ENCODE measurements around the gene HCN4.

HCN4 gene

DNA sequence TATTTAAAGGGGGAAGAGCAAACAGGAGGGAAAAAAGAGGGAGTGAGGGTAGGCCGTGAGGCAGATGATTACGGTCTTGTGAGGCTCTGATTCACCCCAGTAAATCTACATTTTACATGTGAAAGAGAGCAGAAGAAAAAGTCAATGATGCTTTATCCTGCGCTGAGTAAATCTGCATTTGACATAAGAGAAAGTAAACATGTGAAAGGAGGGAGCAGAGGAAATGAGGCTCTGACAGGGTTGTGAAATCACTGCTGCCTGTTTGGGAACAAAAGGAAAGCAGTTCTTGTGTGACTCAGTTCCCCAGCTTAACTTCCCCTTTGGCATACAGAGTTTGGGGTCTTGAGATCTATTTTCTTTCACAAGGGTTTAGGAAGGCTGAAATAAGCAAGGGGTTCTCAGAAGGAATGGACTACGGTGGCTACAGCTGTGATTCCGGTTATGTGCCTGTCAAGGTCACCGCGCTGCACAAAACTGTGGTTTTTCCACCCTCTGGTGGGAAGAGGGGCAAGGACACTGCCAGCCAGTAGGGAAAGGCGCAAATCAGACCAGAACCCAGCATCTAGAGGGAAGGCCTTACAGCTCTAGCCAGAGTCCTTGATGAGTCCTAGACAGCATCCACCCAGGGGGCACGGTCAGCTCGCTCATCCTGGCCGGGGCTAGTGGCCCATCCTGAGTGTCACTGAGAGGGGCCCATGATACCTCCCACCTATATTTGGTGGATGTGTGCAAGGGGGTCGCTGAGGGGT, 18.9 kb upstream of the HCN4 start:
- H3K36me3 Mint-ChIP-seq (ENCODE audit: low read depth): no peaks in the 10 kb centered on the region
- no peaks in the 10 kb centered on the region for H3K9me3 Mint-ChIP-seq
- H3K4me3 Mint-ChIP-seq: no peak overlapping the region
- peaks cover 13% of the 10 kb centered on the region for H3K27me3 Mint-ChIP-seq (ENCODE audit: low read depth)
- H3K4me1 Mint-ChIP-seq (ENCODE audit: low read depth): no peaks in the 10 kb centered on the region
- no peak overlapping the region for H3K27ac Mint-ChIP-seq

DNA sequence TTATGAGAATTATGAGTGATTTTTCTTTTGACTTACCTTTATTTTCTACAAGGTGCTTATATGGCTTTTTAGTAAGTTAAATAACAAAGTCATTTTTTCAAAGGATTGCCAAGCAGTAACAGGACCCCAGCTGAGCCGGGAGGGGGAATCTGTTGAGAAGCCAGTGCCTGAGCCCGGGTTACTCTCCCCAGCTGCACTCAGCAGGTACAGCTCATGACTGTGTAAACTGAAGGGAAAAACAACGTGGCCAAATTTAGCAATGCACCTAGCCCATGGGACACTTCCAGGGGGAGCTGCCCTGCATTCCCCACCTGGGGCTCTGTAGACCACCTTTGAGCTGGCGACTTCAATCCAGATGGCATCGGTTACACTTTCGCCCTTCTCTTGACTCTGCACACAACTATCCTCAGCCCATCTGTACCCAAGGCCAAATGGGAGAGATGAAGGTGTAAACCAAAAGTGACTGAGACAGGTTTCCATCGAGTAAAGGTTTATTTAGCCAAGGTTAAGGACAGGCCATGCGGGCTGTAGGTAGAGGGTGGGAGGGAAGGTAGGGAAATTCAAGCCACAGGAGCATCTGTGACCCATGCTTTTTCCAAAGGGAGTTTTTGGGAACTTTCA, 18.2 kb upstream of the HCN4 start:
- Mint-ChIP-seq H3K36me3 (ENCODE audit: low read depth) (no peaks in the 10 kb centered on the region), H3K4me3 (no peak overlapping the region), H3K27me3 (ENCODE audit: low read depth) (peaks cover 13% of the 10 kb centered on the region), H3K27ac (no peak overlapping the region), H3K4me1 (ENCODE audit: low read depth) (no peaks in the 10 kb centered on the region), H3K9me3 (no peaks in the 10 kb centered on the region)

DNA sequence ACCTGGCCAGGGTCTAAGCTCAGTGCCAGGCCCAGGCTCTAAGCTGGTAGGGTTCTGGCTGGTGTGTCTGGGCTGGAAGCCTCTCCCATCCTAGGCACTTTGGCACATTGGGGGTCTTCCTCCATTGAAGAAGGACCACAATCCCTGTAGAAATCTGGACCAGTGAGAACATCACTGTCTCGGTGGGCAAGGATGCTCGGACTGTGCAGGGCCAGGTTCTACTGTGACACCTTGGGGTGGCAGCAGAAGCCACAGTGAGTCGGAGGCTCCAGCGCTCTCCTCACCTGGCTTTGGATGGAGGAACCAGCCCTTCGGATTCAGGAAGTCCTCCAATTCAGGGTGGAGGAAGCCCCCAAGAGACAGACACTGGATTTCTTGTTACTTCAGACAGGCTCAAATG, 17.5 kb upstream of the HCN4 start:
- Mint-ChIP-seq H3K4me3 (no peak overlapping the region), H3K27me3 (ENCODE audit: low read depth) (peaks cover 14% of the 10 kb centered on the region), H3K9me3 (peaks cover under 1% of the 10 kb centered on the region), H3K4me1 (ENCODE audit: low read depth) (no peaks in the 10 kb centered on the region), H3K36me3 (ENCODE audit: low read depth) (no peaks in the 10 kb centered on the region), H3K27ac (no peak overlapping the region)

DNA sequence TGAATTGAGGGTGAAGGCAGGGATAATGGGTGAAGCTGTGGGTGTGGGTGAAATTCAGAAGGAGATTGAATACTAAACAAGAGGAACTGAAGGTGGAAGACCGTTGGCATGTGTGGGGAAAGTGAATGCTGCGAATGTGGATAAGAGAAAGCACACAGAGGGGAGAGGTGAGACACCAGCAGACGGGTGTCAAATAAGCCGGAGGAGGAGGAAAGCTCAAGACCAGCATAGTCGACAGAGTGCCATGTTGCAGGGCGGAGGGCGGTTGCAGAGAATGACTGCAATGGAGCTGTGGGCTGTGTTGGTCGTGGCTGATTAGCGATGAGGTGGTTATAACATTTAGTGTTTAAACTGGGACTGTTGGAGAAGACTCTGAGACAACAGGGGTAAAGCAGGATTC, 16.4 kb upstream of the HCN4 start:
- Mint-ChIP-seq H3K36me3 (ENCODE audit: low read depth) (no peaks in the 10 kb centered on the region), H3K27me3 (ENCODE audit: low read depth) (peaks cover 18% of the 10 kb centered on the region), H3K4me3 (no peak overlapping the region), H3K4me1 (ENCODE audit: low read depth) (no peaks in the 10 kb centered on the region), H3K27ac (no peak overlapping the region), H3K9me3 (peaks cover 7% of the 10 kb centered on the region)

DNA sequence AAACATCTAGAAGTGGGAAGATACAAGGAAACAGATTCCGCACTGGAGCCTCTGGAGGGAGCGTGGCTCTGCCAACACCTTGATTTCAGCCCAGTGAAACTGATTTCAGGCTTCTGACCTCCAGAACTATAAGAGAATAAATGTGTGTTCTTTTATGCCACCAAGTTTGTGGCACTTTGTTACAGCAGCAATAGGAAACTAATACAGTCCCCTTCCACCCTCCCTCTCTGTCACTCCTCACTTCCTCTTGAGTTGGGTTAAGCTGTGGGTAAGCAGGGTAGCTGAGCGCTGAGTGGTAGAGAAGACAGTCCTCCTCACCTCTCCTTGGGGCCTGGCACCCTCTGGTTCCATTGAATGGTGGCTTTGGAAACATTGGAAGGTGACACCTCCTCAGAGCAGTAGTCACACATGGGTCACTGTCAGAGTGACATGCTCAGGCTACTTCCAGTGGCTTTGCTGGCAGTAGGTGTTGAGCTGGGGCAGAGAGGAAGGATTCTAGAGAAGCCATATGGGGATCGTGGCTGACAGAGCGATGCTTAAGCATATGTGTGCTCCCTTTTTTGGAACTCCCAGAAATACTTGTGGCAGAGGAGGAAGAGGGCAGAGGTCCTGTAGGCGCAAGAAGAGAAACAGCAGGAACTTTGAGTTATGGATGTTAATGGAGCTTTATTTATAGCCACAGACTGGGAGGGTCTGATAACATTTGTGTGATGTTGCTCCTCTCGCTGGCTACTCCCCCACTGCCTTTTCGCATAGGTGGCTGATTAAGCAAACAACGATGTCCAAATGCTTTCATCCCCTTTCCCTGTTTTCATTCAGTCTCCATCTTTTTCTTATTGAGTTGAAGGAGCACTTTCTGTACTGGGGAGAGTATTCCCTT, 14.8 kb upstream of the HCN4 start:
- Mint-ChIP-seq H3K27ac (no peak overlapping the region), H3K9me3 (peaks cover 7% of the 10 kb centered on the region), H3K27me3 (ENCODE audit: low read depth) (peaks cover 21% of the 10 kb centered on the region), H3K36me3 (ENCODE audit: low read depth) (no peaks in the 10 kb centered on the region), H3K4me3 (no peak overlapping the region), H3K4me1 (ENCODE audit: low read depth) (no peaks in the 10 kb centered on the region)

DNA sequence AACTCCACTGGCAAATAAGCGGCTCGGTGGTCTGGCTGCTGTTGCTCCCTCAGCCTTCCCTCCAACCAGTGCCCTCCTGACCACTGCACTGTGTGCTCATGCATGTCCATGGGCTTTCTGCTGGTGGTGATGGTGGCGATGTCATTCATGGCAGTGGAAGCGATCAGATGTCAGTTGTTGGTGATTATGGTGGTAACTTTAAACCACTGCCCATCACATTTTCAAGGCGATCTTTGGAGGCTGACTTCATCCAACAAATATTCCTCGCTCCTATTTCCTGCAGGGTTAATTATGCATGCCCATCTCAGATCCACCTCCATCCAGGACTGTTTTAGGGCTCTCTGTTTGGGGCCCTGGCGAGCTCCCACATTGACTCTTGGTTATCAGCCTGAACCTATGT, 13.4 kb upstream of the HCN4 start:
- Mint-ChIP-seq H3K27me3 (ENCODE audit: low read depth) (peaks cover 17% of the 10 kb centered on the region), H3K4me3 (no peak overlapping the region)

DNA sequence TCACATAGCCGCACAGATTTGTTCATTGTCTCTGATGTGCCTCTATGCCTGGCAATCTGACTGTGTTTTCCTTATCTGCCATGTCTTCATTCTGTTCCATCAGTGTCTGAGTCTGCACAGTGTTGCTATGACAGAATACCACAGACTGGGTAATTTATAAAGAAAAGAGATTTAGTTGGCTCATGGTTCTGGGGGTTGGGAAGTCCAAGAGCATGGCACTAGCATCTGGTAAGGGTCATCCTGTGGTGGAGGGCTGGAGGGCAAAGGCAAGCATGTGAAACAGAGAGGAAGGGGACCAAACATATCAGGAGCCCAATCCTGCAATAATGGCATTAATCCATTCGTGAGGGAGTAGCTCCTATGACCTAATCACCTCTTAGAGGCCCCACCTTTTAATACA, 11.9 kb upstream of the HCN4 start:
- Mint-ChIP-seq H3K4me3 (no peak overlapping the region), H3K27ac (no peak overlapping the region), H3K4me1 (ENCODE audit: low read depth) (no peaks in the 10 kb centered on the region), H3K27me3 (ENCODE audit: low read depth) (peaks cover 14% of the 10 kb centered on the region), H3K36me3 (ENCODE audit: low read depth) (no peaks in the 10 kb centered on the region), H3K9me3 (peaks cover 12% of the 10 kb centered on the region)

More for the DNA sequence above, 13.4 kb upstream of the HCN4 start:
- Mint-ChIP-seq H3K9me3 (peaks cover 7% of the 10 kb centered on the region), H3K36me3 (ENCODE audit: low read depth) (no peaks in the 10 kb centered on the region), H3K27ac (no peak overlapping the region), H3K4me1 (ENCODE audit: low read depth) (no peaks in the 10 kb centered on the region)

DNA sequence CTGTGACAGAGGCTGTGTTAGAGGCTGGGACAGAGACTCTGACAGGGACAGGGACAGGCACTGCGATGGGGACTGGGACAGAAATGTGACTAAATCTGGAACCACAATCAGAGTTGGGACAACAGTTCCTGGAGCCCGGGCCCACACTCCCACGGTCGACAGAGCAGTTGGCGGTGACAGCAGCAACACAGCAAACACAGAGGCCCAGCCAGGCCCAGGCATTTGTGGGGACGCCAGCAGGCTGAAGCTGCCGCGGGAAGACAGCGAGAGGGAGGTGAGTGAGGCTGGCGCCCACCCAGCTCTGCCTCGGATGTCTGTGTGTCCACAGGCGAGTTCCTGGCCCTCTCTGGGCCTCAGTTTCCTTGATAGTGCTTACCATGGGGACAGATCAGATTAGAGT, 9.3 kb upstream of the HCN4 start:
- no peak overlapping the region for H3K4me3 Mint-ChIP-seq
- peaks cover 12% of the 10 kb centered on the region for H3K9me3 Mint-ChIP-seq
- H3K27ac Mint-ChIP-seq: no peak overlapping the region
- no peaks in the 10 kb centered on the region for H3K36me3 Mint-ChIP-seq (ENCODE audit: low read depth)
- H3K27me3 Mint-ChIP-seq (ENCODE audit: low read depth): peaks cover 16% of the 10 kb centered on the region
- H3K4me1 Mint-ChIP-seq (ENCODE audit: low read depth): no peaks in the 10 kb centered on the region

DNA sequence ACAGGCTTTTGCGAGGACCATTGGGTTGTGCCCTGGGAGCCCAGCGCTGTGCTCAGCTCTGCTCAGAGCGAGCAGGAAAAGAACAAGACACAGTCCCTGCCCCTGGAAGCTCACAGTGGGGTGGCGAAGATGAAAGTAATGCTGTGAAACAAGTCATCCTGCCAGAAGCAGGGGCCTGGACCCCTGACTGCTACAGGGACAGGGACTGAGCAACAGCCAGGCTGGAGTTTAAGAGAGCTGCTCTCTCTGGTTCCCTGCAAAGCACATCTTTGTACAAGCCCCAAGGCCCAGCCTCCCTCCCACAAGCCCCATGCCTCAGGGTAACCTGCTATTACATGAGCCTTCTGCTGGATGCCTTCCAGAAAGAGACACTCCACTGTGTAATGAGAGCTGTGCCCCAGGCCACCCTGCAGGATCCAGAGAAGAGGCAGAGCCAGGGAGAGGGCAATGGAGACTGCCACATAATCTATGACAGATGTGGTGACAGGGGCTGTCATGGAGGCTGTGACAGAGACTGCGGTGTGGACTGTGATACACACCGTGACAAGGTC, 7.1 kb upstream of the HCN4 start:
- no peak overlapping the region for H3K4me3 Mint-ChIP-seq
- peaks cover 32% of the 10 kb centered on the region for H3K27me3 Mint-ChIP-seq (ENCODE audit: low read depth)
- peaks cover 8% of the 10 kb centered on the region for H3K9me3 Mint-ChIP-seq
- no peaks in the 10 kb centered on the region for H3K36me3 Mint-ChIP-seq (ENCODE audit: low read depth)
- no peaks in the 10 kb centered on the region for H3K4me1 Mint-ChIP-seq (ENCODE audit: low read depth)
- no peak overlapping the region for H3K27ac Mint-ChIP-seq

DNA sequence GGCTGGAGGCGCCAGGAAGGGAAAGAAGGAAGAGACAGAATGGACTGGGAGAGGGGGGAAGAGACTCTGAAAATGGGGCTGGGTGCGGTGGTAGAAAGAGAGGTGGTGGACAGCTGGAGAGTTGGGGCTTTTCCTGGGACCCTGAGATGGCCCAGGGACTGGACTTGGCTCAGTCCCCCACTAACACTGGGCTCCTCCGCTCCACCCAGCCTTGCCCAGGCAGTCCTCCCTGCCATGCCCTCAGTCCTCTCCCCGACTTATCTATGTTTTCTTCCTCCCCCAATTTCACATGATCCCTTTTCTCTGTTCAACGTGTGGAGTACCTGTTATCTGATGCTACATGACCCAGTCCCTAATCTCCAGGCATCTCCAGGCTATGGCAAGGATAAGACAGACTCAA, 6.3 kb upstream of the HCN4 start:
- H3K9me3 Mint-ChIP-seq: peaks cover 5% of the 10 kb centered on the region
- H3K27ac Mint-ChIP-seq: no peak overlapping the region
- no peak overlapping the region for H3K4me3 Mint-ChIP-seq
- H3K4me1 Mint-ChIP-seq (ENCODE audit: low read depth): no peaks in the 10 kb centered on the region
- H3K36me3 Mint-ChIP-seq (ENCODE audit: low read depth): no peaks in the 10 kb centered on the region
- peaks cover 40% of the 10 kb centered on the region for H3K27me3 Mint-ChIP-seq (ENCODE audit: low read depth)

DNA sequence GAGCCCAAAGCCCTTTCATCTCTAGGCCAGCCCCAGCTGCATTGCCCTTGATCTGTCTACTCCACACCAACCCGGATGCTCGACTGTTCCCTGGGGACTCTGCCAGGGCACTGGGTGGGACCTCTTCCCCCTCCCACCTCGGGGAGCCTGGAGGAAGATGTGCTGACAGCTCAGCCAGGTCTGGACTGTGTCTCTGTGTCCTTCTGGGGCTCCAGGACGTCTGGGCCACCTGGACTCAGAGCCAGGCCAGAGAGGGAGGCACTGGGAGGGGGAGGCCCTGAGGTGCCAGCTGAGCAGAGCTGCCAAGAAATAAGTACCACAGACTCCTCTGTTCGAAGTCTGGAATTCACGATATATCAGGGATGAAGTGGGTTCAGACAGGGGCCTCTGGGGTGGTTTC, 5.8 kb upstream of the HCN4 start:
- H3K4me3 Mint-ChIP-seq: no peak overlapping the region
- no peaks in the 10 kb centered on the region for H3K4me1 Mint-ChIP-seq (ENCODE audit: low read depth)
- H3K9me3 Mint-ChIP-seq: peaks cover 5% of the 10 kb centered on the region
- peaks cover 41% of the 10 kb centered on the region for H3K27me3 Mint-ChIP-seq (ENCODE audit: low read depth)
- no peaks in the 10 kb centered on the region for H3K36me3 Mint-ChIP-seq (ENCODE audit: low read depth)
- H3K27ac Mint-ChIP-seq: no peak overlapping the region

DNA sequence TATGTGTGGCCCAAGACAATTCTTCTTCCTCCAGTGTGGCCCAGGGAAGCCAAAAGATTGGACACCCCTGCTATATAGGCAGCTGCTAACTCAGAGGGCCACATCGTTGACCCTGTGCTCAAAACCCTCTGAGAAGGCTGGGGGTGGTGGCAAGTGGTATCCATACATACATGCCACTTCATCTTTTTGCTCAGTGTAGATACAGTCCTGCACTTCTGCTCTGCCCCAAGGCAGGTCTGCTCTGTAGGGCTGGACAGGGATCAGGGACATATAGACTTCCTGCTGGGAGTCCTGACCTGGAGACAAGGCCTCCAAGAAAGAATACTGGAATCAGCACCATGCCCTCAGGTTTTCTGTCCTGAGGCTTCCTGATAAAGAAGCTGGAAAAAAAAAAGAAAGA, 4.5 kb upstream of the HCN4 start:
- no peak overlapping the region for H3K27ac Mint-ChIP-seq
- H3K9me3 Mint-ChIP-seq: peaks cover 5% of the 10 kb centered on the region
- peaks cover 45% of the 10 kb centered on the region for H3K27me3 Mint-ChIP-seq (ENCODE audit: low read depth)
- H3K4me1 Mint-ChIP-seq (ENCODE audit: low read depth): no peaks in the 10 kb centered on the region
- H3K36me3 Mint-ChIP-seq (ENCODE audit: low read depth): no peaks in the 10 kb centered on the region
- H3K4me3 Mint-ChIP-seq: no peak overlapping the region

DNA sequence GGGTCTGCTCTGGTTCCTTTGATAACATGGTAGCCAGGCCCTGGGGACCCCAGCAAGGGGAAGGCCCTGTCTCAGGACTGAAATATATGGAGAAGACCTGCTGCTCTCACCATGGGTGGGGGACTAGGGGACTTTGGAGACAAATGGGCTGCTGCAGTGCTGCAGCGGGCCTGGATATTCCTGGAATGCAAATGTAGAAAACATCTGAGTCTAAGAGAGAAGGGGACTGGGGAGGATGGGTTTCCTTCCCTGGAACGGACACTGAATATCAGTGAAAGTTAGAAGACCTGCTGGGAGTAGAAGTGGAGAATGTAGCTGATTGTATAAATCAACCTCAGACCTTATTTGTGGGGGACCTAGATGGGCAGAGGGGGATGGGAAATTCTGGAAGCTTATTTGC, 3.1 kb upstream of the HCN4 start:
- Mint-ChIP-seq H3K27me3 (ENCODE audit: low read depth) (peaks cover 49% of the 10 kb centered on the region), H3K4me1 (ENCODE audit: low read depth) (no peaks in the 10 kb centered on the region), H3K36me3 (ENCODE audit: low read depth) (no peaks in the 10 kb centered on the region), H3K9me3 (peaks cover 3% of the 10 kb centered on the region), H3K27ac (no peak overlapping the region), H3K4me3 (no peak overlapping the region)

DNA sequence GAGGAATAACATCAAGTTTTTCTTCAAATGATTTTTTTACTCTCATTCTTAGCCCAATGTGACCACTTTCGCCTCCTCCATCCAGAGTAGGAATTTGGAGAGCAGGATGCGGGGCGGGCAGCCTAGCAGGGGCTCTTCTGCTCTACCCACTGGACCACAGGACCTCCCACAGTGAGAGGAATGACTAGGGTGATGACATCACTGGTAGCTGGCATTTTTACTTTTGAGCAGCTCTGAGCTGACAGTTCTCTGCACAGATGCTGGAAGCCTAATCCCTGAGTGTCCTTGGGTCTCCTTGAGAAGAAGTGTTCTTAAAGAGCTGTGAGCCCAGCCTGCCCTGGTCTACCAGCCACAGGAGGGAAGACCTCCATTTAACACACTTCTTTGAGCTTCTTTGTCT, 1.4 kb upstream of the HCN4 start:
- Mint-ChIP-seq H3K4me1 (ENCODE audit: low read depth) (no peaks in the 10 kb centered on the region), H3K4me3 (no peak overlapping the region), H3K27ac (no peak overlapping the region), H3K36me3 (ENCODE audit: low read depth) (no peaks in the 10 kb centered on the region), H3K9me3 (no peaks in the 10 kb centered on the region), H3K27me3 (ENCODE audit: low read depth) (peaks cover 63% of the 10 kb centered on the region)

Data from T-helper 1 cell treated with Interleukin-12 subunit alpha and Interleukin-12 subunit beta and Interleukin-4 antibody, amounts not matched to agents 30 μg/mL and 1 μg/mL, for 36 hours (primary cell).